ENCODE results near the gene GSTT2B. TPM values are rescaled to one million over a fixed set of nuclear protein-coding genes. Genes with fewer than 3 reads are reported as not detected.

Gene GSTT2B
- total RNA-seq, 1 experiment from 2014 or later: 0.89 TPM

Other genes starting within 250 kb of the GSTT2B start
- 1.4 and 1.5 TPM in 2 replicates for gene ZNF70, start 210.1 kb downstream of the GSTT2B start, total RNA-seq (2014; rRNA removed; shearing (Covaris generic))
- not detected in 2 replicates for gene VPREB3, start 206.8 kb downstream of the GSTT2B start, total RNA-seq (2014; rRNA removed; shearing (Covaris generic))
- not detected in 2 replicates for gene C22orf15, start 198.2 kb downstream of the GSTT2B start, total RNA-seq (2014; rRNA removed; shearing (Covaris generic))
- gene CHCHD10, start 193.2 kb downstream of the GSTT2B start, total RNA-seq (2014; rRNA removed; shearing (Covaris generic)): 32.9 and 53.4 TPM in 2 replicates
- 0.18 and 0.89 TPM in 2 replicates for gene MMP11, start 188.3 kb downstream of the GSTT2B start, total RNA-seq (2014; rRNA removed; shearing (Covaris generic))
- gene SMARCB1, start 174.2 kb downstream of the GSTT2B start, total RNA-seq (2014; rRNA removed; shearing (Covaris generic)): 67.6 and 107 TPM in 2 replicates
- 0.79 and 0.91 TPM in 2 replicates for gene DERL3, start 122.2 kb downstream of the GSTT2B start, total RNA-seq (2014; rRNA removed; shearing (Covaris generic))
- gene SLC2A11, start 103.3 kb downstream of the GSTT2B start, total RNA-seq (2014; rRNA removed; shearing (Covaris generic)): 7.7 and 9.7 TPM in 2 replicates
- 875 and 977 TPM in 2 replicates for gene MIF, start 66.8 kb downstream of the GSTT2B start, total RNA-seq (2014; rRNA removed; shearing (Covaris generic))
- 0.51 and 2.8 TPM in 2 replicates for gene DDTL, start 5.7 kb upstream of the GSTT2B start, total RNA-seq (2014; rRNA removed; shearing (Covaris generic))
- 326 and 334 TPM in 2 replicates for gene DDT, start 13.2 kb upstream of the GSTT2B start, total RNA-seq (2014; rRNA removed; shearing (Covaris generic))
- gene GSTT2, start 18.9 kb upstream of the GSTT2B start, total RNA-seq (2014; rRNA removed; shearing (Covaris generic)): 0.15 TPM in 1 of 2 replicates, not detected in the other
- gene GSTT4, start 44.3 kb upstream of the GSTT2B start, total RNA-seq (2014; rRNA removed; shearing (Covaris generic)): not detected in 2 replicates
- gene CABIN1, start 50.1 kb upstream of the GSTT2B start, total RNA-seq (2014; rRNA removed; shearing (Covaris generic)): 37.1 and 51.2 TPM in 2 replicates
- gene SUSD2, start 220.3 kb upstream of the GSTT2B start, total RNA-seq (2014; rRNA removed; shearing (Covaris generic)): 1.1 and 1.2 TPM in 2 replicates

Measured in HT-29 (cell line).